Mesothelial cell of epicardium (in vitro differentiated cells): ENCODE measurements around the gene RABL2A. TPM values are rescaled to one million over a fixed set of nuclear protein-coding genes. Genes with fewer than 3 reads are reported as not detected.
"Not testable (repeated sequence)": the region's sequence is repeated elsewhere in the genome, so short reads cannot be mapped to it uniquely, and the experiment has no call there.

Experiments used
- DNase-seq, 2 experiments: peaks; one replicate each; pipeline ENCODE4 v3.0.0; 2021; ENCODE audit warnings: low spot score in 2 of 2; ENCODE audit not compliant: unreplicated experiment in 2 of 2
- H3K27ac Mint-ChIP-seq: 2 replicates; pipeline ENCODE4 v1.8.0; 2021; ENCODE audit warnings: mixed read lengths
- H3K27me3 Mint-ChIP-seq: 2 replicates; pipeline ENCODE4 v1.8.0; 2021; ENCODE audit warnings: low read depth, mixed read lengths
- H3K36me3 Mint-ChIP-seq: 2 replicates; pipeline ENCODE4 v1.8.0; 2021; ENCODE audit warnings: mixed read lengths
- H3K4me1 Mint-ChIP-seq: 2 replicates; pipeline ENCODE4 v1.8.0; 2021; ENCODE audit warnings: mixed read lengths
- H3K4me3 Mint-ChIP-seq: 2 replicates; pipeline ENCODE4 v1.8.0; 2021; ENCODE audit warnings: mild to moderate bottlenecking, moderate library complexity, mixed read lengths
- H3K9me3 Mint-ChIP-seq: 2 replicates; pipeline ENCODE4 v1.8.0; 2021; ENCODE audit warnings: mixed read lengths
- CTCF ChIP-seq: fragments of 200-600 bp; sonication (generic); IDR thresholded peaks from one replicate; pipeline ENCODE4 v1.5.0; 2021; ENCODE audit warnings: antibody characterized with exemption; ENCODE audit not compliant: unreplicated experiment
- microRNA-seq: library from miRNA; unstranded; fragments of <30 nt; microRNA quantifications from one replicate; pipeline ENCODE4 v1.2.0, GENCODE V29; 2021; ENCODE audit warnings: inconsistent platforms, mixed read lengths
- total RNA-seq: library from RNA; stranded (reverse); gene quantifications from 3 replicates; pipeline ENCODE4 v1.2.1, GENCODE V29; 2021

RABL2A gene
- total RNA-seq, 1 donor from 2014 or later, result 44.2 TPM

- Mint-ChIP-seq H3K9me3 (peaks cover 17% of the 10 kb centered on the region), H3K36me3 (no peaks in the 10 kb centered on the region), H3K4me1 (no peaks in the 10 kb centered on the region), H3K4me3 (no peak overlapping the region), H3K27me3 (peaks cover 19% of the 10 kb centered on the region), H3K27ac (no peak overlapping the region)
- TF ChIP-seq CTCF, result no peak
- DNase-seq, result no peak
Measured at GRCh38 chr2:113685471-113685870, 58.4 kb downstream of the RABL2A start.

GRCh38 chr2:113686537-113686936 is 59.5 kb downstream of the RABL2A start:
- Mint-ChIP-seq H3K4me3 (no peak overlapping the region), H3K27me3 (peaks cover 22% of the 10 kb centered on the region), H3K27ac (no peak overlapping the region), H3K9me3 (peaks cover 17% of the 10 kb centered on the region), H3K4me1 (no peaks in the 10 kb centered on the region), H3K36me3 (no peaks in the 10 kb centered on the region)
- no peak for TF ChIP-seq CTCF
- DNase-seq, result no peak

- not testable (repeated sequence) for H3K27ac Mint-ChIP-seq, H3K9me3 Mint-ChIP-seq, H3K4me1 Mint-ChIP-seq, H3K4me3 Mint-ChIP-seq, DNase-seq, H3K36me3 Mint-ChIP-seq
- peaks cover 17% of the 10 kb centered on the region for H3K27me3 Mint-ChIP-seq
Measured at GRCh38 chr2:113690871-113691270, 63.8 kb downstream of the RABL2A start.

Small RNA genes within 50 kb of the gene (microRNA-seq; reads per million reads assigned to microRNA genes)
- gene MIR1302-3, result 0.88 reads per million

Other genes starting within 250 kb of the RABL2A start
- 44.7 to 46.9 TPM (median 45.7 TPM) in 3 replicates for gene ZNG1B, start 189.6 kb upstream of the RABL2A start, total RNA-seq
- 0.16 to 0.50 TPM (median 0.49 TPM) in 3 replicates for gene FOXD4L1, start 128.6 kb upstream of the RABL2A start, total RNA-seq
- gene SLC35F5, start 129.4 kb downstream of the RABL2A start, total RNA-seq, result 57.5 to 64.4 TPM (median 58.9 TPM) in 3 replicates